HEK293 (cell line): ENCODE results near the gene SUSD3.

Experiments used
- CTCF ChIA-PET: fragments of 350-600 bp; formaldehyde crosslinking; extraction: SDS; loops from one replicate; lab custom pipeline; 2021; ENCODE audit warnings: antibody characterized with exemption; lab: Yijun Ruan, JAX
- POLR2A ChIA-PET: fragments of 300-600 bp; formaldehyde crosslinking; extraction: SDS; loops from one replicate; lab custom pipeline; 2020; ENCODE audit warnings: antibody characterized with exemption, inconsistent platforms; lab: Yijun Ruan, JAX
- H3K27ac ChIP-seq: fragments of 200-500 bp; sonication (Bioruptor generic); 2 replicates; pipeline ENCODE4 v1.5.1; 2014; ENCODE audit warnings: low read depth, low read length, control low read depth, inconsistent platforms; ENCODE audit errors: extremely low read depth
- H3K36me3 ChIP-seq, 2 experiments: fragments of 200-500 bp in 1 of 2; sonication (Bioruptor generic) in 1 of 2; 1 replicate in 1 of 2; 2 replicates in 1 of 2; pipeline ENCODE4 v1.5.1; 2014 to 2017; ENCODE audit warnings: inconsistent platforms in 2 of 2, low read length in 2 of 2; ENCODE audit not compliant: control insufficient read depth in 2 of 2, insufficient read depth in 1 of 2
- H3K4me1 ChIP-seq: fragments of 200-500 bp; sonication (Bioruptor generic); 2 replicates; pipeline ENCODE4 v1.5.1; 2014; ENCODE audit warnings: mild to moderate bottlenecking, low read length, inconsistent platforms; ENCODE audit not compliant: control insufficient read depth, insufficient read depth
- H3K4me3 ChIP-seq: 2 replicates; pipeline ENCODE4 v1.5.1; 2011; ENCODE audit warnings: low read depth, mild to moderate bottlenecking, control low read depth, low read length, moderate library complexity
- H3K9me3 ChIP-seq: fragments of 200-500 bp; sonication (Bioruptor generic); 2 replicates; pipeline ENCODE4 v1.5.1; 2014; ENCODE audit warnings: low read depth, low read length, inconsistent platforms; ENCODE audit not compliant: control insufficient read depth, insufficient read depth
- KLF9 ChIP-seq: fragments of 450-650 bp; formaldehyde crosslinking; IDR thresholded peaks from 2 replicates; pipeline ENCODE4 v1.5.1; 2016; ENCODE audit warnings: missing biosample characterization, missing genetic modification characterization, low read depth
- OSR2 ChIP-seq: fragments of 450-650 bp; formaldehyde crosslinking; IDR thresholded peaks from 2 replicates; pipeline ENCODE4 v1.5.1; 2016; ENCODE audit warnings: missing biosample characterization, missing genetic modification characterization
- PRDM4 ChIP-seq: fragments of 450-650 bp; formaldehyde crosslinking; IDR thresholded peaks from 2 replicates; pipeline ENCODE4 v1.5.1; 2017; ENCODE audit warnings: missing biosample characterization, missing genetic modification characterization
- WT1 ChIP-seq: fragments of 450-650 bp; formaldehyde crosslinking; IDR thresholded peaks from 2 replicates; pipeline ENCODE4 v1.5.1; 2016; ENCODE audit warnings: missing biosample characterization, missing genetic modification characterization
- ZBTB17 ChIP-seq: fragments of 450-650 bp; formaldehyde crosslinking; IDR thresholded peaks from 2 replicates; pipeline ENCODE4 v1.5.1; 2016; ENCODE audit warnings: missing biosample characterization, missing genetic modification characterization
- ZFP37 ChIP-seq: fragments of 450-650 bp; formaldehyde crosslinking; IDR thresholded peaks from 2 replicates; pipeline ENCODE4 v1.5.1; 2016; ENCODE audit warnings: missing biosample characterization, missing genetic modification characterization
- ZNF133 ChIP-seq: fragments of 450-650 bp; formaldehyde crosslinking; IDR thresholded peaks from 2 replicates; pipeline ENCODE4 v1.5.1; 2016; ENCODE audit warnings: missing biosample characterization, missing genetic modification characterization
- ZNF16 ChIP-seq: fragments of 450-650 bp; formaldehyde crosslinking; IDR thresholded peaks from 2 replicates; pipeline ENCODE4 v1.5.1; 2016; ENCODE audit warnings: low read depth, missing biosample characterization, missing genetic modification characterization
- ZNF2 ChIP-seq: fragments of 450-650 bp; formaldehyde crosslinking; IDR thresholded peaks from 2 replicates; pipeline ENCODE4 v1.5.1; 2016; ENCODE audit warnings: missing biosample characterization, missing genetic modification characterization
- ZNF23 ChIP-seq: fragments of 450-650 bp; formaldehyde crosslinking; IDR thresholded peaks from 2 replicates; pipeline ENCODE4 v1.5.1; 2016; ENCODE audit warnings: missing biosample characterization, missing genetic modification characterization, borderline replicate concordance
- ZNF266 ChIP-seq: fragments of 450-650 bp; formaldehyde crosslinking; IDR thresholded peaks from 2 replicates; pipeline ENCODE4 v1.5.1; 2016; ENCODE audit warnings: missing biosample characterization, missing genetic modification characterization, low read depth
- ZNF280C ChIP-seq: fragments of 450-650 bp; formaldehyde crosslinking; IDR thresholded peaks from 2 replicates; pipeline ENCODE4 v1.5.1; 2016; ENCODE audit warnings: missing biosample characterization, missing genetic modification characterization
- ZNF350 ChIP-seq: fragments of 450-650 bp; formaldehyde crosslinking; IDR thresholded peaks from 2 replicates; pipeline ENCODE4 v1.5.0; 2017; ENCODE audit warnings: missing biosample characterization, mild to moderate bottlenecking, missing genetic modification characterization
- ZNF423 ChIP-seq: fragments of 450-650 bp; formaldehyde crosslinking; IDR thresholded peaks from 2 replicates; pipeline ENCODE4 v1.5.1; 2016; ENCODE audit warnings: missing biosample characterization, missing genetic modification characterization
- ZNF473 ChIP-seq: fragments of 450-650 bp; formaldehyde crosslinking; IDR thresholded peaks from 2 replicates; pipeline ENCODE4 v1.5.1; 2017; ENCODE audit warnings: missing biosample characterization, missing genetic modification characterization
- ZNF501 ChIP-seq: fragments of 450-650 bp; formaldehyde crosslinking; IDR thresholded peaks from 2 replicates; pipeline ENCODE4 v1.5.1; 2016; ENCODE audit warnings: missing biosample characterization, missing genetic modification characterization
- ZNF600 ChIP-seq: fragments of 450-650 bp; formaldehyde crosslinking; IDR thresholded peaks from 2 replicates; pipeline ENCODE4 v1.5.1; 2016; ENCODE audit warnings: missing biosample characterization, missing genetic modification characterization
- ZNF623 ChIP-seq: fragments of 450-650 bp; formaldehyde crosslinking; IDR thresholded peaks from 2 replicates; pipeline ENCODE4 v1.5.1; 2016; ENCODE audit warnings: missing biosample characterization, missing genetic modification characterization
- ZNF660 ChIP-seq: fragments of 450-650 bp; IDR thresholded peaks from 2 replicates; pipeline ENCODE4 v1.5.1; 2018; ENCODE audit warnings: missing biosample characterization, mild to moderate bottlenecking, missing genetic modification characterization
- ZSCAN16 ChIP-seq: fragments of 450-650 bp; formaldehyde crosslinking; IDR thresholded peaks from 2 replicates; pipeline ENCODE4 v1.5.1; 2016; ENCODE audit warnings: missing biosample characterization, missing genetic modification characterization
- TF ChIP-seq, protein P1 (sequence below): fragments of 450-650 bp; formaldehyde crosslinking; IDR thresholded peaks from 2 replicates; pipeline ENCODE4 v1.5.1; 2016; ENCODE audit warnings: missing biosample characterization, missing genetic modification characterization

The SUSD3 gene

GRCh38 chr9:93057042-93057702 lies 1.3 kb upstream of the SUSD3 start:
- CTCF ChIA-PET = no interaction called here
- Histone ChIP-seq H3K27ac (no peak overlapping the region), H3K36me3 (no peaks in the 10 kb centered on the region), H3K9me3 (no peaks in the 10 kb centered on the region), H3K4me3 (no peak overlapping the region), H3K4me1 (no peaks in the 10 kb centered on the region)
- POLR2A ChIA-PET = no interaction called here
- no peak for TF ChIP-seq ZNF623 (tag by site-specific recombination)
- TF ChIP-seq ZNF350 (tag by site-specific recombination) = no peak
- TF ChIP-seq, protein P1, sequence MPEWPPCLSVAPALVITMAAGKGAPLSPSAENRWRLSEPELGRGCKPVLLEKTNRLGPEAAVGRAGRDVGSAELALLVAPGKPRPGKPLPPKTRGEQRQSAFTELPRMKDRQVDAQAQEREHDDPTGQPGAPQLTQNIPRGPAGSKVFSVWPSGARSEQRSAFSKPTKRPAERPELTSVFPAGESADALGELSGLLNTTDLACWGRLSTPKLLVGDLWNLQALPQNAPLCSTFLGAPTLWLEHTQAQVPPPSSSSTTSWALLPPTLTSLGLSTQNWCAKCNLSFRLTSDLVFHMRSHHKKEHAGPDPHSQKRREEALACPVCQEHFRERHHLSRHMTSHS (tag by site-specific recombination) = no peak
- no peak for TF ChIP-seq ZNF23 (tag by site-specific recombination)
- TF ChIP-seq ZNF2 = no peak
- TF ChIP-seq ZSCAN16 (tag by site-specific recombination) = no peak
- no peak for TF ChIP-seq OSR2
- no peak for TF ChIP-seq ZNF16 (tag by site-specific recombination)
- no peak for TF ChIP-seq ZBTB17 (tag by site-specific recombination)
- no peak for TF ChIP-seq ZNF423 (tag by site-specific recombination)
- TF ChIP-seq ZNF266 (tag by site-specific recombination) = no peak
- no peak for TF ChIP-seq ZNF133 (tag by site-specific recombination)
- no peak for TF ChIP-seq ZNF600 (tag by site-specific recombination)
- TF ChIP-seq ZFP37 (tag by site-specific recombination) = no peak
- TF ChIP-seq ZNF660 = no peak
- no peak for TF ChIP-seq ZNF280C (tag by site-specific recombination)
- TF ChIP-seq ZNF501 = no peak
- no peak for TF ChIP-seq KLF9 (tag by site-specific recombination)
- no peak for TF ChIP-seq WT1
- no peak for TF ChIP-seq PRDM4 (tag by site-specific recombination)

DNA sequence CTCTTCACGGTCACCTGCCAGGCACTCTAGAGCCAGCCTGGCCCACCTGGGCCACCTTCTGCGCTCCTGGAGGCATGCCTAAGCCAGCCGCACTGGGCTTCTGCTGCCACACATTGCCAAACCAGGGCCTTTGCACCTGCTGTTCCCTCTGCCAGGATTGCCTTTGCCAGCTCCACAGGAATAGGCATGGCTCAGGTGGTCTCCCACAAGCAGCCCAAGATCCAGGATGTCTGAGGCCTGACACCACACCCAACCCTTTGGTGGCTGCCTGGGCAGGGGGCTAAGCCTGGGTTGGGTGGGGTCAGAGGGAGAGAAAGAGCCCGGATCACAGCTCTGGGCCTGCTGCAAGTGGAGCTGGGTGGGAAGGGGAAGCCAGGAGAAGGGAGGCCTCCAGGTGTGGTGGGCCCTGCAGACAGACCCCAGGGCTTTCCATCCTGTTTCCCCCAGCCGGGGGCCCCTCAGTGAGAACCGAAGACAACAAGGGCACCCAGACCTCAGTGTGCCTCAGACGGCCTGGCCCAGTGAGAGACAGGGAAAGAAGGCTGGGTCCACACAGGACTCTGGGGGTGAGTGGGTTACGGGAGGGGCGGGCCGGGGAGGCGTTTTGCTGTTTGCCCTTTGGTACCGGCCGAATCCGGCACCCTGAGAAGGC lies 672 bp upstream of the SUSD3 start:
- Histone ChIP-seq H3K9me3 (no peaks in the 10 kb centered on the region), H3K4me3 (no peak overlapping the region), H3K27ac (no peak overlapping the region), H3K4me1 (no peaks in the 10 kb centered on the region), H3K36me3 (no peaks in the 10 kb centered on the region)
- ChIA-PET CTCF (no interaction called here), POLR2A (no interaction called here)
- no peak for TF ChIP-seq ZNF473 (tag by site-specific recombination)
- TF ChIP-seq ZNF623 (tag by site-specific recombination) = peak; percentile 52
